Endothelial cell of umbilical vein (primary cell): ENCODE measurements around the gene KCTD17. TPM values are rescaled to one million over a fixed set of nuclear protein-coding genes. Genes with fewer than 3 reads are reported as not detected.

Experiments
- BruUV-seq: library from RNA; stranded (reverse); fragments of 400-500 nt; replicated peaks from 2 replicates; lab custom pipeline; 2021; lab: Mats Ljungman, UMichigan
- CTCF ChIA-PET: fragments of 300-600, 350-600 bp; sonication (Branson Sonifier 250); formaldehyde crosslinking; loops from one replicate; lab custom pipeline; 2021; ENCODE audit warnings: antibody characterized with exemption, inconsistent platforms; lab: Charles Lee
- POLR2A ChIA-PET: fragments of 300-600, 350-600 bp; sonication (Branson Sonifier 250); formaldehyde crosslinking; loops from one replicate; lab custom pipeline; 2021; ENCODE audit warnings: antibody characterized with exemption, inconsistent platforms; lab: Charles Lee
- DNase-seq: peaks from one replicate; pipeline ENCODE4 v3.0.0-alpha.2; 2011; ENCODE audit warnings: low read depth, low spot score
- FAIRE-seq: peaks from 2 replicates; lab custom pipeline; 2011; peaks lifted over from hg19 to GRCh38; lab: Jason Lieb, UNC
- H2AFZ ChIP-seq: 2 replicates; pipeline ENCODE4 v1.6.0; 2012; ENCODE audit warnings: low read depth, low read length, control low read depth, inconsistent platforms
- H3K27ac ChIP-seq: 2 replicates; pipeline ENCODE4 v1.5.1; 2011; ENCODE audit warnings: low read depth, mild to moderate bottlenecking, control low read depth, low read length, moderate library complexity; ENCODE audit not compliant: insufficient read depth
- H3K27me3 ChIP-seq, 2 experiments: 2 replicates each; pipeline versions ENCODE4 v1.6.0 to v1.6.1; 2011; ENCODE audit warnings: low read length in 2 of 2, mixed read lengths in 1 of 2; ENCODE audit not compliant: control insufficient read depth in 2 of 2, insufficient read depth in 2 of 2
- H3K36me3 ChIP-seq, 2 experiments: 2 replicates in 1 of 2; 3 replicates in 1 of 2; pipeline ENCODE4 v1.5.1; 2011; ENCODE audit warnings: low read length in 2 of 2, mild to moderate bottlenecking in 1 of 2, moderate library complexity in 1 of 2; ENCODE audit not compliant: control insufficient read depth in 2 of 2, insufficient read depth in 2 of 2; ENCODE audit errors: extremely low read depth in 1 of 2
- H3K4me1 ChIP-seq: 3 replicates; pipeline ENCODE4 v1.5.1; 2011; ENCODE audit warnings: mild to moderate bottlenecking, low read length; ENCODE audit not compliant: control insufficient read depth, insufficient read depth; ENCODE audit errors: extremely low read depth
- H3K4me2 ChIP-seq: 2 replicates; pipeline ENCODE4 v1.6.1; 2011; ENCODE audit warnings: low read length, control low read depth, mixed read lengths; ENCODE audit not compliant: insufficient read depth
- H3K4me3 ChIP-seq, 3 experiments: fragments of 200-600 bp in 1 of 3; sonication (generic), shearing (Covaris generic) in 1 of 3; replicated peaks in 1 of 3; 2 replicates each; pipeline ENCODE4 v1.5.1; 2011 to 2016; ENCODE audit warnings: control low read depth in 3 of 3, low read length in 3 of 3, mild to moderate bottlenecking in 2 of 3, inconsistent platforms in 1 of 3, low read depth in 1 of 3, moderate library complexity in 1 of 3; ENCODE audit not compliant: insufficient read depth in 1 of 3
- H3K79me2 ChIP-seq: 2 replicates; pipeline ENCODE4 v1.6.0; 2012; ENCODE audit warnings: low read length, inconsistent platforms; ENCODE audit not compliant: control insufficient read depth, insufficient read depth
- H3K9ac ChIP-seq: replicated peaks from 2 replicates; pipeline ENCODE3; 2011; ENCODE audit warnings: low read length, control low read depth; ENCODE audit not compliant: insufficient read depth; ENCODE audit errors: extremely low read depth
- H3K9me1 ChIP-seq: replicated peaks from 3 replicates; pipeline ENCODE4 v1.6.0; 2011; ENCODE audit warnings: mild to moderate bottlenecking, low read length; ENCODE audit not compliant: control insufficient read depth, insufficient read depth; ENCODE audit errors: extremely low read depth
- H3K9me3 ChIP-seq: replicated peaks from 2 replicates; pipeline ENCODE4 v1.5.1; 2012; ENCODE audit warnings: low read length, inconsistent platforms; ENCODE audit not compliant: control insufficient read depth, insufficient read depth
- H4K20me1 ChIP-seq: replicated peaks from 2 replicates; pipeline ENCODE3; 2011; ENCODE audit warnings: mild to moderate bottlenecking, low read length; ENCODE audit not compliant: control insufficient read depth, insufficient read depth; ENCODE audit errors: extremely low read depth
- CTCF ChIP-seq, 2 donors: IDR thresholded peaks; 1 replicate in 1 of 2; 2 replicates in 1 of 2; pipeline ENCODE4 v1.5.1; 2011; ENCODE audit warnings: low read length in 2 of 2, mild to moderate bottlenecking in 2 of 2, moderate library complexity in 2 of 2, control low read depth in 1 of 2, inconsistent platforms in 1 of 2, low read depth in 1 of 2; ENCODE audit not compliant: insufficient read depth in 1 of 2; ENCODE audit errors: extremely low read depth in 1 of 2
- EZH2 ChIP-seq: IDR thresholded peaks from 2 replicates; pipeline ENCODE4 v1.6.1; 2012; ENCODE audit warnings: borderline replicate concordance, low read depth, mild to moderate bottlenecking, moderate library complexity, low read length, inconsistent platforms; ENCODE audit not compliant: severe bottlenecking
- FOS ChIP-seq: IDR thresholded peaks from 2 replicates; pipeline ENCODE4 v1.6.1; 2011; ENCODE audit warnings: mild to moderate bottlenecking, low read length, moderate library complexity, borderline replicate concordance; ENCODE audit not compliant: insufficient read depth
- GATA2 ChIP-seq: IDR thresholded peaks from 2 replicates; pipeline ENCODE4 v1.7.0; 2011; ENCODE audit warnings: low read depth, mild to moderate bottlenecking, moderate library complexity, mixed read lengths, low read length; ENCODE audit not compliant: insufficient read length, insufficient read depth
- JUN ChIP-seq: IDR thresholded peaks from 2 replicates; pipeline ENCODE4 v1.6.1; 2011; ENCODE audit warnings: borderline replicate concordance, low read depth; ENCODE audit not compliant: insufficient read length, insufficient read depth
- MAX ChIP-seq: IDR thresholded peaks from 2 replicates; pipeline ENCODE4 v1.6.1; 2011; ENCODE audit not compliant: insufficient read depth, insufficient read length
- MYC ChIP-seq: IDR thresholded peaks from one replicate; pipeline ENCODE4 v1.6.1; 2011; ENCODE audit warnings: mild to moderate bottlenecking, low read depth, low read length
- POLR2A ChIP-seq: IDR thresholded peaks from 2 replicates; pipeline ENCODE4 v1.6.1; 2012; ENCODE audit warnings: low read depth, mild to moderate bottlenecking, control low read depth, low read length
- POLR2AphosphoS5 ChIP-seq: IDR thresholded peaks from 2 replicates; pipeline ENCODE4 v1.6.1; 2012; ENCODE audit warnings: low read depth, mild to moderate bottlenecking, control low read depth, low read length, moderate library complexity; ENCODE audit not compliant: insufficient read depth
- dilution Hi-C: fragments of 300-500 bp; cut with MboI; formaldehyde crosslinking; loops from one replicate; pipeline ENCODE4 v1.15.0; 2019; ENCODE audit warnings: low sequenced_read_pairs; ENCODE audit not compliant: extremely low pct_ligation_motif_present
- intact Hi-C: fragments of 100-400 bp; cut with micrococcal nuclease; formaldehyde crosslinking; loops from one replicate; pipeline ENCODE4 v1.10.0; 2022
- polyA plus RNA-seq, 4 experiments: library from polyadenylated mRNA; depleted of rRNA in 3 of 4; stranded (reverse) in 3 of 4; unstranded in 1 of 4; fragments of >200 nt; gene quantifications; 2 replicates each; pipeline versions ENCODE4 v1.2.1 to v1.2.3, GENCODE V29; 2011 to 2012; ENCODE audit warnings: missing spikeins in 1 of 4
- total RNA-seq: library from RNA; stranded (reverse); gene quantifications from 2 replicates; pipeline ENCODE4 v1.2.3, GENCODE V29; 2021

Gene KCTD17
- total and polyA plus RNA-seq, 2 donors (not counting 3 experiments of a cell fraction or from before 2014, with no cell fraction given): 59.2 to 73.0 TPM

GRCh38 chr22:37103151-37103550 is 51.6 kb downstream of the KCTD17 start:
- ChIA-PET CTCF (no interaction called here), POLR2A (no interaction called here)
- H3K9me1 ChIP-seq: no peaks in the 10 kb centered on the region
- no peak overlapping the region for H3K4me2 ChIP-seq
- dilution Hi-C loops: no loop called here
- no TSS peak for BruUV-seq
- H4K20me1 ChIP-seq: no peaks in the 10 kb centered on the region
- H3K9ac ChIP-seq: no peak overlapping the region
- TF ChIP-seq EZH2: no peak
- TF ChIP-seq MAX: no peak
- no peak for TF ChIP-seq GATA2
- no peak for TF ChIP-seq MYC
- no peak for TF ChIP-seq CTCF (IDR thresholded peaks at IDR 0.05; ENCODE audit: extremely low read depth in 1 of 2, insufficient read depth in 1 of 2, low read depth in 1 of 2, low read length in 2 of 2)
- no peak for TF ChIP-seq JUN
- TF ChIP-seq FOS: no peak
- TF ChIP-seq POLR2AphosphoS5: no peak
- TF ChIP-seq POLR2A: no peak
- intact Hi-C loops: no loop called here
- H3K27me3 ChIP-seq: peaks cover 4 to 5% of the 10 kb centered on the region in 2 experiments
- FAIRE-seq (no peak), DNase-seq (no peak)
- no peaks in the 10 kb centered on the region for H3K9me3 ChIP-seq
- no peak overlapping the region for H2AFZ ChIP-seq
- no peaks in the 10 kb centered on the region for H3K4me1 ChIP-seq
- H3K27ac ChIP-seq: no peak overlapping the region
- H3K36me3 ChIP-seq: no peaks in the 10 kb centered on the region
- no peak overlapping the region for H3K4me3 ChIP-seq
- H3K79me2 ChIP-seq: no peaks in the 10 kb centered on the region
